Parathyroid adenoma (tissue), 2 donors: ENCODE data around the gene PCDH8.

ENCODE experiments used
- H2AFZ ChIP-seq: fragments of 300-600 bp; sonication (generic); one replicate; pipeline ENCODE4 v1.7.0; 2017; ENCODE audit warnings: antibody characterized with exemption, mild to moderate bottlenecking
- H3K27ac ChIP-seq: fragments of 300-600 bp; sonication (generic); one replicate; pipeline ENCODE4 v1.7.0; 2017
- H3K27me3 ChIP-seq: fragments of 300-600 bp; sonication (generic); one replicate; pipeline ENCODE4 v1.7.0; 2017; ENCODE audit warnings: low read length; ENCODE audit not compliant: control insufficient read depth, insufficient read depth
- H3K36me3 ChIP-seq: fragments of 300-600 bp; sonication (generic); one replicate; pipeline ENCODE4 v1.7.0; 2017; ENCODE audit warnings: low read length; ENCODE audit not compliant: control insufficient read depth, insufficient read depth
- H3K4me1 ChIP-seq: fragments of 300-600 bp; sonication (generic); one replicate; pipeline ENCODE4 v1.7.0; 2017; ENCODE audit warnings: control low read depth
- H3K4me2 ChIP-seq: fragments of 300-600 bp; sonication (generic); one replicate; pipeline ENCODE4 v1.7.0; 2017; ENCODE audit warnings: low read length
- H3K4me3 ChIP-seq: fragments of 300-600 bp; sonication (generic); one replicate; pipeline ENCODE4 v1.7.0; 2017; ENCODE audit warnings: low read depth, low read length
- H3K79me2 ChIP-seq: fragments of 300-600 bp; sonication (generic); one replicate; pipeline ENCODE4 v1.7.0; 2017; ENCODE audit warnings: control low read depth
- H3K9ac ChIP-seq: fragments of 300-600 bp; sonication (generic); one replicate; pipeline ENCODE4 v1.7.0; 2017; ENCODE audit warnings: mild to moderate bottlenecking
- H3K9me3 ChIP-seq: fragments of 300-600 bp; sonication (generic); one replicate; pipeline ENCODE4 v1.7.0; 2017; ENCODE audit warnings: low read length; ENCODE audit not compliant: control insufficient read depth
- TF ChIP-seq, protein P1 (sequence below): fragments of 300-600 bp; sonication (generic); IDR thresholded peaks from one replicate; pipeline ENCODE4 v1.7.0; 2017; ENCODE audit warnings: antibody characterized with exemption, mild to moderate bottlenecking
- donor health status: primary hyperparathyroidism.

PCDH8 gene

DNA sequence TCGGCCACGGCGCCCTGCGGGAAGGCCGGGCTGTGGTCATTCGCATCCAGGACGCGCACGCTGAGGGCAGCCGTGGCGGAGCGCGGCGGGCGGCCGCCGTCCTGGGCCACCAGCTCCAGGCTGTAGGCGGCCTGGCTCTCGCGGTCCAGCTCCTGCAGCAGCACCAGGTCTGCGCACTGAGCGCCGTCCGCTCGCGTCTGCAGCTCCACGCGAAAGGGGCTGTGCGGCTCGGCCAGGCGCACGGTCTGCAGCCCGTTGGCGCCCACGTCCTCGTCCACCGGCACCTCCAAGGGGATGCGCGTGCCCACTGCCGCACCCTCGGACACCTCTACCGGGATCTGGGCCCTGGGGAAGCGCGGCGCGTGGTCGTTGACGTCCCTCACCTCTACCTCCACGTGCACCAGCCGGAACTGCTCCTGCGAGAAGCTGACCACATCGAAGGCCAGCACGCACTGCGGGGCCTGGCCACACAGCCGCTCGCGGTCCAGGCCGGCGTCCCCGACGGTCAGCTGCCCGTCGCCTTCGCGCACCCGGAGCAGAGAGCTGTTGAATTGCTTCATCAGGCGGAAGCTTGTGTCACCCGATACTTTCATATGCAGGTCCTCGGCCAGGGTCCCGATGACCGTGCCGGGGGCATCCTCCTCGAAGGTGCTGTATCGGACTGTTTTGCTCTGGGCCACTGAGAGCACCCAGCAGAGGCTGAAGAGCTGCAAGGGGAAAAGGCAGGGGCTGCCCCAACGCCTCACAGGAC lies 583 bp downstream of the PCDH8 start:
- Histone ChIP-seq H3K4me3 (no peak overlapping the region), H3K4me1 (peaks cover 4% of the 10 kb centered on the region), H3K36me3 (no peaks in the 10 kb centered on the region), H3K79me2 (no peaks in the 10 kb centered on the region), H3K9me3 (no peaks in the 10 kb centered on the region), H3K4me2 (no peak overlapping the region), H3K27ac (no peak overlapping the region), H3K27me3 (peaks cover 3% of the 10 kb centered on the region), H2AFZ (no peak overlapping the region), H3K9ac (no peak overlapping the region)
- TF ChIP-seq, protein P1, sequence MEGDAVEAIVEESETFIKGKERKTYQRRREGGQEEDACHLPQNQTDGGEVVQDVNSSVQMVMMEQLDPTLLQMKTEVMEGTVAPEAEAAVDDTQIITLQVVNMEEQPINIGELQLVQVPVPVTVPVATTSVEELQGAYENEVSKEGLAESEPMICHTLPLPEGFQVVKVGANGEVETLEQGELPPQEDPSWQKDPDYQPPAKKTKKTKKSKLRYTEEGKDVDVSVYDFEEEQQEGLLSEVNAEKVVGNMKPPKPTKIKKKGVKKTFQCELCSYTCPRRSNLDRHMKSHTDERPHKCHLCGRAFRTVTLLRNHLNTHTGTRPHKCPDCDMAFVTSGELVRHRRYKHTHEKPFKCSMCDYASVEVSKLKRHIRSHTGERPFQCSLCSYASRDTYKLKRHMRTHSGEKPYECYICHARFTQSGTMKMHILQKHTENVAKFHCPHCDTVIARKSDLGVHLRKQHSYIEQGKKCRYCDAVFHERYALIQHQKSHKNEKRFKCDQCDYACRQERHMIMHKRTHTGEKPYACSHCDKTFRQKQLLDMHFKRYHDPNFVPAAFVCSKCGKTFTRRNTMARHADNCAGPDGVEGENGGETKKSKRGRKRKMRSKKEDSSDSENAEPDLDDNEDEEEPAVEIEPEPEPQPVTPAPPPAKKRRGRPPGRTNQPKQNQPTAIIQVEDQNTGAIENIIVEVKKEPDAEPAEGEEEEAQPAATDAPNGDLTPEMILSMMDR = no peak

DNA sequence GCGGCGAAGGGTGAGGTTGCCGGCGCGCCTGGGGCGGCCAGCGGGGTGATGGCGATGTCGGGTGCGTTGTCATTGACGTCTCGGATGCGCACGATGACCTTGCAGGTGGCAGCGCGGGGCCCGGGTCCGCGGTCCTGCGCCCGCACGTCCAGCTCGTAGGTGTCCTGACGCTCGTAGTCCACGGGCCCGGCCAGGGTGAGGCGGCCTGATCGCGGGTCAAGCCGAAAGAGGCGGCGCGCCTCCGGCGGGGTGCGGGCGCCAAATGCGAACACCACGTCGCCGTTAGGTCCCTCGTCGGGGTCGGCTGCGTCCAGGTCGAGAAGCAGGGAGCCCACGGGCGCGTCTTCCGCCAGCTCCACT lies 1.1 kb downstream of the PCDH8 start:
- H3K9me3 ChIP-seq = no peaks in the 10 kb centered on the region
- TF ChIP-seq, protein P1 = no peak
- H3K9ac ChIP-seq = no peak overlapping the region
- peaks cover 4% of the 10 kb centered on the region for H3K4me1 ChIP-seq
- no peaks in the 10 kb centered on the region for H3K36me3 ChIP-seq
- H3K27me3 ChIP-seq = peaks cover 3% of the 10 kb centered on the region
- no peak overlapping the region for H3K4me2 ChIP-seq
- no peak overlapping the region for H3K27ac ChIP-seq
- H3K79me2 ChIP-seq = no peaks in the 10 kb centered on the region
- no peak overlapping the region for H3K4me3 ChIP-seq
- H2AFZ ChIP-seq = no peak overlapping the region

DNA sequence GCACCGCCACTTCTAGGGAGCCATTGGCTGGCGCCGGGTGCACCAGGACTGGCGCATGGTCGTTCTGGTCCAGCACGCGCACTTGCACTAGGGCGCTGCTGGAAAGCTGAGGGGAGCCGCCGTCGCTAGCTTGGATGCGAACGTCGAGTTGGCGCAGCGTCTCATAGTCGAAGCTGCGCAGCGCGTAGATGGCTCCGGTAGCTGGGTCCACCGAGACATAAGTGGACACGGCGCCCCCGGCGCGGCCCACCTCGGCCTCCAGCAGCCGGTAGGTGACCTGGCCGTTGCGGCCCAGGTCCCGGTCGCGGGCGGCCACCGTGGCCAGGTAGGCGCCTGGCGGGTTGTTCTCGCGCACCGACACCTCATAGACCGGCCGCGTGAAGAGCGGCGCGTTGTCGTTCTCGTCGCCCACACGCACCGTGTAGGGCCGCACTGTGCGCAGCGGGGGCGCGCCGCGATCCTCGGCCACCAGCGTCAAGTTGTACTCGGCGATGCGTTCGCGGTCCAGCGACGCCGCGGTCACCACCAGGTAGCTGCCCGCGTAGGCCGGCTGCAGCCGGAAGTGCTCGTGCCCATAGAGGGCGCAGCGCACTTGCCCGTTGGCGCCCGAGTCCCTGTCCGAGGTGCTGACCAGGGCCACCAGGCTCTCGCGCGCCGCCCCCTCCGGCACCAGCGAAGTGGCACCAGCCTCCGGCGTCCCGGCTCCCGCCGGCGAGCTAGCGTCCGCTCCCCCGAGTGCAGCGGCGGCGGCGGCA lies 1.7 kb downstream of the PCDH8 start:
- H3K4me1 ChIP-seq = peaks cover 4% of the 10 kb centered on the region
- H3K27me3 ChIP-seq = peaks cover 3% of the 10 kb centered on the region
- H2AFZ ChIP-seq = no peak overlapping the region

DNA sequence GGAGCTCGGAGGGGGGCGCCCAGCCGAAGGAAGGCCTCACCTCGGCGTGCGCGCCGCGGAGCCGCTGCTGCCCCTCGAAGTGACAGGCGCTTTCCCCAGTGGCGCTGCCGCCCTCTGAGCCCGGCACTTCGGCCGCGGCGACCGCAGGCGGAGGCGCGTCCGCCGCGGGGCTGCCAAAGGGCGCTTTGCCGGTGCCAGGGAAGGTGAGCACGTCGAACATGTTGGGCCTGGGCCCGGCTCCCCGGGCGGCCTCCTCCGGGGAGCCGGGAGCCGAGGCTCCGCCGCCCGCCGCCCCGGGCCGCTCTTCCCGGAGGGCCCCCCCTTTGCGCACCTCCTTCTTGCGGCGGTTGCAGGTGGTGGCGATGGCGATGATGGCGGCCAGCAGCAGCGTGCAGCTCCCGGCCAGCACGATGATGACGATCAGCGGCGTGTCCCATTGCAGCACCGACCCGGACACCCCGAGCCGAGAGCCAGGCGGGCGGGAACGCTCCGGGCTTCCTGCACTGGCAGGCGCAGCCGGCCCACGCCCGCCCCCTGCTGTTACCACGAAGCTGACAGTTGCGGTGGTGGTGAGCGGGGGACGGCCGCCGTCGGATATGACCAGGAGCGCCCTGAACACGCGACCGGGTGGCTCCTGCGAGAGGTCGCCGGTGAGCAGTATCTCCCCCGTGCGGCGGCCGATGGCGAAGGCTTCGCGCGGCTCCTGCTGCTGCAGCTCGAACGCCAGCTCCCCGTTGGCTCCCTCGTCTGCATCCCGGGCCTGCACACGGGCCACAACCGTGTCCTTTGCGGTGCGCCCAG lies 2.5 kb downstream of the PCDH8 start:
- Histone ChIP-seq H3K4me2 (peak overlapping the region; percentile 46), H3K9ac (no peak overlapping the region), H3K4me3 (no peak overlapping the region), H3K4me1 (peaks cover 4% of the 10 kb centered on the region), H3K27me3 (peaks cover 3% of the 10 kb centered on the region), H2AFZ (peak overlapping the region; percentile 28), H3K27ac (no peak overlapping the region), H3K9me3 (no peaks in the 10 kb centered on the region), H3K36me3 (no peaks in the 10 kb centered on the region), H3K79me2 (no peaks in the 10 kb centered on the region)
- TF ChIP-seq, protein P1 = peak; percentile 20

More for the DNA sequence above, 1.7 kb downstream of the PCDH8 start:
- TF ChIP-seq, protein P1 = no peak
- no peak overlapping the region for H3K9ac ChIP-seq
- H3K27ac ChIP-seq = no peak overlapping the region
- H3K4me3 ChIP-seq = no peak overlapping the region
- H3K9me3 ChIP-seq = no peaks in the 10 kb centered on the region
- no peaks in the 10 kb centered on the region for H3K36me3 ChIP-seq
- no peak overlapping the region for H3K4me2 ChIP-seq
- no peaks in the 10 kb centered on the region for H3K79me2 ChIP-seq
